ENCODE results near the gene MTERF4.
"Not testable (repeated sequence)": the region's sequence is repeated elsewhere in the genome, so short reads cannot be mapped to it uniquely, and the experiment has no call there.

MTERF4 gene

GRCh38 chr2:241110089-241110606 lies 8.1 kb upstream of the MTERF4 start:
- DNase-seq (ENCODE audit: extremely low read depth, low read depth) = no peak
- TF ChIP-seq CTCF (IDR thresholded peaks at IDR 0.05; ENCODE audit: low read depth, low read length) = no peak

- no peak for TF ChIP-seq CTCF (IDR thresholded peaks at IDR 0.05; ENCODE audit: low read depth, low read length)
- DNase-seq (ENCODE audit: extremely low read depth, low read depth) = no peak
Measured at GRCh38 chr2:241109210-241110088, 7.4 kb upstream of the MTERF4 start.

- no peak for DNase-seq (ENCODE audit: extremely low read depth, low read depth)
- TF ChIP-seq CTCF (IDR thresholded peaks at IDR 0.05; ENCODE audit: low read depth, low read length) = no peak
Measured at GRCh38 chr2:241108271-241109209, 6.5 kb upstream of the MTERF4 start.

- TF ChIP-seq CTCF (IDR thresholded peaks at IDR 0.05; ENCODE audit: low read depth, low read length) = no peak
- no peak for DNase-seq (ENCODE audit: extremely low read depth, low read depth)
Measured at GRCh38 chr2:241107031-241107783, 5.1 kb upstream of the MTERF4 start.

GRCh38 chr2:241105641-241106040 lies 3.6 kb upstream of the MTERF4 start:
- DNase-seq (ENCODE audit: extremely low read depth, low read depth) = no peak

GRCh38 chr2:241104611-241105010 lies 2.5 kb upstream of the MTERF4 start:
- DNase-seq (ENCODE audit: extremely low read depth, low read depth) = not testable (repeated sequence)

More at GRCh38 chr2:241105641-241106040, 3.6 kb upstream of the MTERF4 start:
- TF ChIP-seq CTCF (IDR thresholded peaks at IDR 0.05; ENCODE audit: low read depth, low read length) = no peak

- TF ChIP-seq CTCF (IDR thresholded peaks at IDR 0.05; ENCODE audit: low read depth, low read length) = no peak
- no peak for DNase-seq (ENCODE audit: extremely low read depth, low read depth)
Measured at GRCh38 chr2:241103176-241103595, 1.1 kb upstream of the MTERF4 start.

Data from AG09319 (cell line).